Measurements from ENCODE around the gene KCNJ12.
"Not testable (repeated sequence)": the region's sequence is repeated elsewhere in the genome, so short reads cannot be mapped to it uniquely, and the experiment has no call there.

KCNJ12 gene

DNA sequence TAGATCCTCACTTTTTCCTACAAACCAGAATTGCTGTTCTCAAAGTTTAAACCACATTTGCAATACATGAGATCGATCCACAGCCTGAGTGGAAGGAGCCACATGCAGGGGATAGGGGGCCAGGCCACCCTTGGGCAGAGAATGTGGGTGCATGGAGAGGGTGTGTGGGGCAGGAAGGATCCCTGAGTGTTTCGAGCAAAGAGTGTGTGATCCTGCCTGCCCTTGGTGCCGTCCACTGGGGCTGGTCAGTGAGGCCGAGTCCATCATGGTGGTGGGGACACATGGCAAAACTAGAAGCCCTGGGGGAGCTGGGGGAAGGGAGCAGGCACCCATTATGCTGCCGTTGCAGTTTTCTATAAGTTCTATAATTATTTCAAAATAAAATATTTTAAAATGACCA lies 77.8 kb downstream of the KCNJ12 start:
- not testable (repeated sequence) for DNase-seq

DNA sequence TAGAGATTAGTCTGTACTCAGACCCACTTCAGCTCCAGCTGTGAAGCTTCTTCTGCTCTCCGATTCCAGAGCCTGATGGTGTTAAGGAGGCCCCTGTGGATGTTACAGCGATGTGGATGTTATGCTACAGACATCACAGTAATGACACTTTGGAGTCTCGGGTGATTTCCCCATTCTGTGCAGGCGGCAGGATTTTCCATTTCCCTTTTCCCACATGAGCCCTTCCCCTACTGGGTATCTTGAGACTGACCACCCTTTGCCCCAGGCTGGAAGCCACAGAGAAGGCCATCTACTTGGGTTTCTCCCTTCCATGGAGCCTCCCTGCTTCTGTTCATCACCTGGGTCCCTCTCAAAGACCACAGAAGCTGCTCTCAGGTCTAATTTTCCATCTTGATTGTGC lies 78.3 kb downstream of the KCNJ12 start:
- DNase-seq: no peak

DNA sequence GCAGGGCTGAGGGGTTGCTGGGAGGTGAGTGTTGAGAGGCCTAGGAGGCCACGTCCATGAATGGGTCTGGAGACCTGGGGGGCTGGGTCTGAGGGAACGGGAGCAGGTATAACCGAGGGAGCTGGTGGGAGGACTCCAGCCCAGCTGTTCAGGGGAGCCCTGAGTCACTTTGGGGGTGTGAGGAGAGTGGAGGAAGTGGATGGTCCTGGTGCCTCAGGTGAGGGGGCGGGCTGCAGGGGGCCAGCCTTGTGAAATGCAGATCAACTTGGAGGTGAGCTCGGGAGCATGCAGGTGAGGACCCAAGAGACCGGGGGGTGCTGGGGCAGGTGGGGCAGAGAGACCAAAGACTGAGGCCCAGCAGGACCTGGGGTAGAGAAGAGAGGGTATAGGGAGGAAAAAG lies 79.6 kb downstream of the KCNJ12 start:
- no peak for DNase-seq

DNA sequence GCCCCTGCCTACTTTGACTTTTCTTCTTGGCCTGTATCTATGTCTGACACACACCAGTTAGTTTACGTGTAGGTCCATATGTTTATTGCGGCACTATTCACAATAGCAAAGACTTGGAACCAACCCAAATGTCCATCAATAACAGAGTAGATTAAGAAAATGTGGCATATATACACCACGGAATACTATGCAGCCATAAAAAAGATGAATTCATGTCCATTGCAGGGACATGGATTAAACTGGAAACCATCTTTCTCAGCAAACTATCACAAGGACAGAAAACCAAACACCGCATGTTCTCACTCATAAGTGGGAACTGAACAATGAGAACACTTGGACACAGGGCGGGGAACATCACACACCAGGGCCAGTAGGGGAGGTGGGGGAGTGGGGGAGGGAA lies 80.3 kb downstream of the KCNJ12 start:
- not testable (repeated sequence) for DNase-seq

DNA sequence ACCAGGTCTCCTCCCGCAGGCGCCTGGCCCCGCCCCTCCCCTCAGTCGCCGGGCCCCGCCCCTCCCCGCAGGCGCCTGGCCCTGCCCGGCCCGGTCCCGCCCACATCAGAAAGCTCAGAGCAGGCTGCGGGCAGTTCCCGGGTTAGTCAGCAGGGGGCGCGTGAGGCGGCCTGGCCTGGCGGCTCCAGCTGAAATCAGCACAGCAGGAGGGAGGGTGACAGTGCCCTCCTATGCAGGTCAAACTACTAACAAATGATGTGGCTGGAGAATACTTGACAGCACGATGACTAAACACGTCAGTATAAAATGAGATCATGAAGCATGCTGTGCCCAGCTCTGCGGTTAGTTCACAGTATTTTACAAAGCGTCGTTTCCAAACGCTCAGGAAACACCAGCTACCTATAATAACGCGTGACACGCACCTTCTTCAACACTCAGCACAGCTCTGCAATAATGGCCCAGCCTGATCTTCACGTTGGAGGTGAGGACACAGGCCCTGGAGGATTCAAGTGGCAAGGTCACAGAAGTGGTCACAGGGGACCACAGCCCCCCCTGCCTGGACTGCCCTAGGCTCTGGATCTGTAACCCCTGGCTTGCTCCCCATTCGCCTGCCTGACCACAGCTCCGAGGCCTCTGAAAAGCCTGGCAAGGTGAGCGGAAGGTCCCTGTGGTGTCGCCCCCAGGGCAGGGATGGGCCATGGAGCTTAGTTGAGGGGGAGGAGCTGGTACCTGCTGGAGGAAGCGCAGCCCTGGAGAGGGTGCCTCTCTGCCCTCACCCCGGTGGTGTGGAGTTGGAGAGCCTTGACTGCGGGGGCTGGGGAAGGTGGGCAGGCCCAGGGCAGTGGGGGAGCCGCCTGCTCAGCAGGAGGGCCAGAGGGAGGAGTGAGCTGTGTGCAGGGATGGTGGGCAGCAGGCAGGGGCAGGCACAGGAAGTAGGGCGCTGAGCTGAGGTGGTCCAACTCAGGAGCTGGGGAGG lies 81.2 kb downstream of the KCNJ12 start:
- peak; percentile 91 for DNase-seq

DNA sequence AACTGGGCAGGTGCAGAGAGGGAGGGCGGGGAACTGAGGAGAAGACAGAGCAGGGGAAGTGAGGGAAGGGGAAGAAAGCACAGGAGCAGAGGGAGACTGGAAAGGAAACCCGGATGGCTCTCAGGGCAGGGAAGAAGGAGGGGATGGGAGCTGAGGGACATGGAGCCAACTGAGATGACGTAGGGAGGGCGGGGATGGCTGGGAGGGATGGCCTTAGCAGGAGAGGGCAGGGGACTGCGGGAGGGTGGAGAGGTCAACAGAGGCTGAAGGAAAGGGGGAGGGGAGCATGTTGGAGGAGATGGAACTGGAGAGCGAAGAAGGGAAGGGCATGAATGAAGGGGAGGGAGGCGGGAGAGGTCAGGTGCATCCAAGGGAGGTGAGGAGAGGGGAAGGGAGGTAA lies 81.9 kb downstream of the KCNJ12 start:
- DNase-seq: no peak

DNA sequence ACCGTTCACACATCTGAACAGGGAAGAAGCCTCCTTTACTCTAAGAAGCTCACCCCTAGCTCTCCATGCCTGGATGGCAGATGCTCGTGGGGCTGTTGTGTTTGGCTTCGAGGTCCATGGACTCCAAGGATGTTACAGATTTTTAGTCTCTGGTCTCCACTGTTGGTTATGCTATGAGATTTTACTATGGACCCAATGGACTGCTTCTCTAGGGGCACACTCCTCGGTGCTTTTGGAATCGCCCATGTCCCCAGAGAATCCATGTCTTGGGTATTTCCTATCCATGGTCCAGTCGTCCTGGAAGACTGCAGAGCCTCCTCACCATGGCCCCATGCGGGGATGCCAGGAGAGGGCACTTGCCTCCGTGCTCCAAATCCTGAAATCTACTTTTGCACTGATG lies 83.4 kb downstream of the KCNJ12 start:
- DNase-seq: no peak

DNA sequence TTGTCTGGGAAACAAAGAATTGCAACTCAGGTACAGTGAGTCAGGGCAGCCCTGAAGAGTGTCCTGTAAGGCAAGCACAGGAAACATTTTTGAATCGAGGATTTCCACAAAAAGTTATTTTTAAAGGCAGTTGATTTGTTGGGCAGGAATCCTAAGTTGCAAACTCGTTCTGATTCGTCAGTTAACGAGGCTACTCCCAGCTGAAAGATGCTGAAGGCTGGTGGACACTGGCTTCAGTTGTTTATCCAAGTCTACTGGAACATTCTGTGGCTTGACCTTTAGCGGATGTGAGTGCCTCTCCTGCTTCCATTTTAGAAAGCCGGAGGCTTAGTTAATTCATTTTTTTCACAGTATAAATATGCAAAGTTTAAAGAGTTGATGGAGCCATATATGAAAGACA lies 84.2 kb downstream of the KCNJ12 start:
- no peak for DNase-seq

DNA sequence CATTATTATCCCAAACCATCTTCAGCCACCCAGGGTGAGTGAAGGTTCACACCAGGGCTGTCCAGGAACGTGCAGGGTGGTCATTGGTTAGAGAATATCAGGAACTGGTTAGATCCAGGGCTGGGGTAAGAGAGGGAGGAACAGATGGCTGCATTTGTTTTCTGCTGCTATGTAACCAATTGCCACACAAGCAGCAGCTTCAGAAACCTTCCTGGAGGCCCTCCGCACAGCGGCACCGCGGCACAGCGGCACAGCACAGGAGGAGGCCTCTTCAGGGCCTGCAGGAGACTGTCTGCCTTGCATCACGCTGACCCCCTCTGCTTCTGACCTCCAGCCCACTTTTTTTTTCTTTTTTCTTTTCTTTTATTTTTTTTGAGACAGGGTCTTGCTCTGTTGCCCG lies 86.1 kb downstream of the KCNJ12 start:
- DNase-seq: no peak

DNA sequence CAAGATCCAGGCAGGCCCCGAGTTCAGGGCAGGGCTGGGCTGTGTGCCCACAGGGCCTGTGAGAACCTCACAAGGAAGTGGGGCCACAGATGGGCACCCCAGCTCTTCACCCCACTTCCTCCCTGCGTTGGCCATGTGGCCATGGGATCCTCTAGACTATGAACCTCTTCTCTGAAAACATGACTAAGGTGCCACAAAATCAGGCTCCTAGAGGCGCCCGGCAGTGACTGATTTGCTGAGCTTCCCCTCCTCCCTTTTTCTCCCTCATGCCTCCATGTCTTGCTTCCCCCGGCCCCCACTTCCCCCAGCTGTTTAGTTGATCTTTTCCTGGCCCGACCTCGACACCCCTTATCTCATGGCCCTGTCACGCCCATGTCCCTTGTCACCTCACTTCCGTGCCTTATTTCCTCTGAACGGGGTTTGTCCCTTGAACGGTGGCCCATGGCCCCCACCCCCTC lies 87.1 kb downstream of the KCNJ12 start:
- no peak for DNase-seq

DNA sequence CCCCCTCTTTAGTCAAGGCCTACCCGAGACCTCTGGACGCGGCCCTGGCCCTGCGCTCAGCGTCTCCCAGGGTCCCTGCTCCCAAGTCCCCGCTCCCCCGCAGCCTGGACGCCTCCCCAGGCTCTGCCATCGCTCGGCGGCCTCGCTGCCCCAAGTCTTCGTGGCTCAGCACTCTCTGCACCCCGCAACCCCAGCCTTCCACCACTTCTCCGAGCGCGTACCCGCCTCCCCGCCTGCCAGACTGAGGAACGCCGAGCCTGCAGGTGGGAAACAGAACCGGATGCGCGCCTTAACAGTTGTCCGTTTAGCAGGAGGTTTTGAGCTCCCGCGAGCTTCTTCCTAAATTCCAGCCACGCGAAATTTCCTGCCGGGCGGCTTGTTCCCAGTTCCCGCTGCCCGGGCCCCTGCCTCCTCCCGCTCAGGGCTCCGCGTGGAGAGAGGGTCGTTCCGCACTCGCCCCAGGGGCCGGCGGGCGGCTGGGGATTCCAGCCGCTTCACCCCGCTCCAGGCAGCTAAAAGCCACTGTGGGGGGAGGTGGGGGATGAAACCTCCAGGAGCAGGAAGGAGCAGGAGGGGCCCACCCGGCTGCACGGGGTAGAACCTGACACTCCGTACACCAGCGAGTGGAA lies 87.7 kb downstream of the KCNJ12 start:
- no peak for DNase-seq

DNA sequence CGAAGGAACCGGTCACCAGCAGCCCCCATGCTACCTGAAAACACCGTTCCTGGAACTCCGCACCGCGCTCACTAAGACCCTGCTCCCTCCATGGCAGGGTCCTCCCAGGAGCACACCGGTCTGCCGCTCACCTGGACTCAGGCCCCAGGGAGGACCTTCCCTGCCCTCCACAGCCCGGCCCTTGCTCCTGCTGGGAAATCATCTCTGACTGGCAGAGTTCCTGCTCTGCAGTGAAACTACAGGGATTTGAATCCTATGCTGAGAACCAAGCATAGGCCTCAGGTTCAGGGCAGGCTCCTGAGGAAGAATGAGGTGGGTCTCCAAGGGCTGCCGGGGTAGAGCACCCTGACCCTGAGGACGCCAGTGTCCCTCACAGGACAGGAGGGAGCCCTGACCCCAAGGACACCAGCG lies 88.5 kb downstream of the KCNJ12 start:
- no peak for DNase-seq

DNA sequence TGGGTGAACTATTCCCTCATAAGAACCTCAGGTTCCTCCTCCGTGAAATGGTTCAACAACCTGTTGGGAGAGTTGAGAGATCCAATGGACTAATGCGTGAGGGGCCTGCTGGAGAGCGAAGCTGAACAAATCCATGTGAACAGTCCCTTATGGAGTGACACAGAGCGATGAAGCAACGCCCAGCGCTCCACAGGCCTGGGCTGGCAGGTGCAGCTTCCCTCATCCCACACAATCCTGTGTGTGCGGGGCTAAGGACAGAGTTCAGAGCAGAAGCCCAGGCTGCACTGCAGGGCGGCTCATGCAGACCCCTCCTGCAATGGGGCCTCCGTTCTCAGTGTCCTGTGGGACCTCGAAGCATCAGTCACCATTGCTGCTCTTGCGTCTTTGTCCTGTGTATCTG lies 90.4 kb downstream of the KCNJ12 start:
- DNase-seq: no peak

DNA sequence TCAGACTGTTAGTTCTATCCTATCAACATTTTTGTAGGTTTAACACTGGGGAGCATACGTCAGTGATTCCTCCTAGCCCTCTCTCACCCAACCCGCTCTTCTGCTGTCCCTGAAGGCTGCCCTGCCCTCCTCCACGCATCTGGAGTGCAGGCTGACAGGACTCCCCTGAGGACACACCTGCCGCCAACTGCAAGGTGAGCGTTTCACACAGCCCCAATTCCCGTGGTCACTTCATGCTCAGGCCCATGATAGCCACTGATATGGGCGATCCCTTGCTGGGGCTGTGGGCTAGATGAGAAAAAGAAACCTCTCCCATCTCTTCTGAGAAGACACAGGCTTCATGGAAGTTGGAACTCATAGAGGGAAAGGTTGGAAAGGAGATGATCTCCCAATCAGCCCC lies 91.0 kb downstream of the KCNJ12 start:
- no peak for DNase-seq

DNA sequence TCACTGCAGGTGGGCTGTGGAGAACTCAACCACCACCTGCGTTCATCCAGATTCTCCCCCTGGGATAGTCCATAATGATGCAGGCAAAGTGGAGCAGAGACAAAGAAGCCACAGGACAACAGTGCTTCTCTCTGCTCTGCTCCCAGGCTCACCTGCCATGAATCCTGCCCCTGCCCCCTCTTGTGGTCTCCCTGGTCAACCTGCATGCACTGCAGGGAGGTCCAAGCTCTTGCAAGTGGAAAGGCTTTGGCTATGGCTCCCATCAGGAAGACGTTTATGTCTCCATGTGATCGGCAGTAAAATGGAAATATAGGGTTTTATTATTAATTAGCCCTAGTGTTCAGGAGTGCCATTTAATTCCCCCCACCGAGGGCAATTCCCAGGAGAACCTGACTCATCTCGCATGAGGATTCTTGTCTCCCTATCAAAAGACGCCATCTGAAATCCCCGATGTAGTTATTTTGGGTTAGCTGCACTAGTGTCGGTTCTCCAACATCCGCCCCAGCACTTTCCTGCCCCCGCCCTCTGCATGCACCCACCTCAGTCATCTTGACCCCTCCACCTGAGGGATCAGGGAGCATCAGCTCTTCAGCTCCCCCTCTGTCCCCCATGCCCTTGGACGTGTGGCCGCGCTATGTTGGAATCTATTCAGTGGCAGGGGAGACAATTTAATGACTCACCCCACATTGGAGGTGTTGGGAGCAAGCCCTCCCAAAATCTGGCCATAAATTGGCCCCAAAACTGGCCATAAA lies 91.8 kb downstream of the KCNJ12 start:
- no peak for DNase-seq

Measured in CD4-positive, alpha-beta T cell treated with Interleukin-10 for 1 hour (primary cell).